Epithelial cell of prostate (primary cell): ENCODE measurements around the gene TMSB4X.

Experiments
- DNase-seq: peaks from one replicate; pipeline ENCODE4 v3.0.0-alpha.2; 2011; ENCODE audit warnings: low read depth, low spot score
- H3K27ac ChIP-seq: fragments of 450-650 bp; 2 replicates; pipeline ENCODE4 v1.5.1; 2017; ENCODE audit warnings: mild to moderate bottlenecking

The TMSB4X gene

DNA sequence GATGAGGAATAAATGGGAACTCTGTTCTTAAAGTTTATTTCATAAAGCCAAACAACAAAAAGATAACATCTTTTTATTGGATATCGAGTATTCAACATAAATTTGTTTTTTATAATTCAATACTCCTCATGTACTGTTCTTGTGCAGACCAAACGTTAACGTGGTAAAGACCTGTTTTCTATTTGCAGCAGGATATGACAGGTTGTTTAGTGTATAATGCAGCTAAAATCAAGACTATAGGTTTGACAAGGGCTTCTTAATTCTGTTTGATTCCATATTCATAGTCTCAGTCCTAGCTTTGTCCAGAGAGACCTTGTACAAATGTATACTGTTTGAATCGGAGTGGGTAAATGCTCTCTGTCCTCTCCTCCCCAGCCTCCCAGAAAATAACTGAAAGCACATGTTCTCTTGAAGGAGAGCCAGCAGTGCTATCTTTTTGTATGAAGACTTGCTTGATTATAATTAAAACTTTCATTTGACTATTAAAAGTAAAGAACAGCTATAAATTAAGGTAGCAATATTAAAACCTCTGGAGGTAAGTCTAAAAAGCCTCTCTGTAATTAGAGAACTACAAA, 17.7 kb downstream of the TMSB4X start:
- H3K27ac ChIP-seq, result no peak overlapping the region
- DNase-seq, result no peak

DNA sequence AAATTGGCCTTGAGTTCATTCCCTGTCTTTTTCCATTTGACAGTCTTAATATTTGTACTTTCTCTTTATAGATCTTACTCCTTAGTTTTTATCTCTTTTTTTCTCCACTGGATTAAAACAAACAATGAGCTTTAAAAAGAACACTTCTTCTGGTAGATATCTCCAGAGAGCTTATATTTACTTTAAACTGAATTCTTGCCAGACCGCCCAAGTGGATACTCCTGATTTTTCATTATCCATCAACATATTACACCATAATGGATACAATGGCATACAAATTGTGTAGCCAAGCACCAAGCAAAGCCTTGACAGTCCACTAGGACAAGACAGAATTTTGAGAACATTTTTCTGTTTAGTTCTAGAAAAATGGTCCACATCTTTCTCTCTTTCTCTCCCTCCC, 18.9 kb downstream of the TMSB4X start:
- DNase-seq, result no peak
- no peak overlapping the region for H3K27ac ChIP-seq

DNA sequence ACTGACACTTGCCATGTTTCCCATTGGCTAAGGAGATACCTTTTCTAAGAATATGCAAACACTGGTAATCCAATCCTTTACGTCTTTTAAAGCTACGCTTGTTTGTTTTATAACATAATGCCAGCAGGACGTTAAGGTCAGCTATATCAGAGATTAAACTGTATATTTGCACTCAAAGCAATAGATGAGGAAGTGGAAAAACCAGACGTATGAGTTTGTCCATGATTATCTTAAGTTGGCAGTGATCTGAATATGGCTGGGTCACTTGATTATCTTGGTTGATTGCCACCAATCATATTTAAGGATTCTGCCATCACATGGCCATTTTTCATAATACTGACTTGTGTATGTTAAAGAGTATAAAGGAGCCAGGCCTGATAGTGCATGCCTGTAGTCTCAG, 19.4 kb downstream of the TMSB4X start:
- H3K27ac ChIP-seq, result no peak overlapping the region
- DNase-seq, result no peak

DNA sequence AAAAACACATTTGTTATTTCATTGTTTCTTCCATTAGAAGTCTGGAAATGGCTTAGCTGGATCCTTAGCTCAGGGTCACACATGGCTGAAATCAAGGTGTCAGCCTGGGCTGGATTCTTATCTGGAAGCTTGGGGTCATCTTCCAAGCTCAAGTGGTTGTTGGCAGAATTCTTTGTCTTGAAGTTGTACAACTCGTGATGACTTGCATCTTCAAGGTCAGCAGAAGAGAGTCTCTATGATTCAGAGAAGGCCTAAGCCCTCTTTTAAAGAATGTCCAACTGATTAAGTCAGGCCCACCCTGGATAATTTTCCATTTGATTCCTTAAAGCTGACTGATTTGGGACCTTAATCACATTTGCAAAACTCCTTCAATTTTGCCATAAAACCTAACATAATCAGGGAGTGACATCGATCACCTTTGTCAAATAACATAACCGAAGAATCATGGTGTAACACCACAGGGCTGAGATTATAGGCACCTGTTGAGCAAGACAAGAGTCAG, 22.1 kb downstream of the TMSB4X start:
- H3K27ac ChIP-seq, result no peak overlapping the region

DNA sequence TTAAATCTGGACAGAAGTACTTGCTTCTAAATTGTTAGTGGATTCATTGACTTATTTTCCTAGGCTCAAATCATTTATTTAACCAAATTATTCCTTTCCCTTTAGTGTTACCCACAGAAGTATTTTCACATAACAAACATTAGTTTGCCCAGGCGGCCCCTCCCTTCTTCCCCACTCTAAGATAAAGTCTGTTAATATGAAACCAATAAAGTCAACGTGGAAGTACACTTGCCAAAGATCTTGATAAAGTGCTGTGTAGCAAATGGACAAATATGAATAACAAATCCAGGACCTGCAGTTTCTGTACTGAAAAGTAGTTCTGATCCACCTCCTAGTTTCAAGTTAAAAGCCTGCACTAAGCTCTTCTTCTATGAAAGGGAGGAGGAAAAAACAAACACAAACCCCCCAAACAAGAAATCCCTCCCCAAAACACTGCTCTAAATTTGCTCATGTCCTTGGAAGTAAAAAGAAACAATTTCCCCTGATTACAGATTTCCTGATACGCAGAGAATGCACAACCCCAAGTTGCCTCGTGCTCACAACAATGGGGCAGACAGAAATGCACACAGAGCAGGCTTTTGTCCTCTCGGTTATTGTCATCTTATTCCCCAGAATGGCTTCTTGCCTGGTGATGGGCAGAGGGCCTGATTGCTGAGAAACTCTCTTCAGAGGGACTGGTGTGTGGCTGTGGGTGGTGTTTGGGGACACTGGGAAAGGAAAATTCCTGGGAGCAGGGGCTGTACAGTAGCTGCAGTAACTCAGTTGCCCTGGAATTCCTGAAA, 23.2 kb downstream of the TMSB4X start:
- DNase-seq, result no peak
- H3K27ac ChIP-seq, result no peak overlapping the region

More for the DNA sequence above, 22.1 kb downstream of the TMSB4X start:
- DNase-seq, result no peak

DNA sequence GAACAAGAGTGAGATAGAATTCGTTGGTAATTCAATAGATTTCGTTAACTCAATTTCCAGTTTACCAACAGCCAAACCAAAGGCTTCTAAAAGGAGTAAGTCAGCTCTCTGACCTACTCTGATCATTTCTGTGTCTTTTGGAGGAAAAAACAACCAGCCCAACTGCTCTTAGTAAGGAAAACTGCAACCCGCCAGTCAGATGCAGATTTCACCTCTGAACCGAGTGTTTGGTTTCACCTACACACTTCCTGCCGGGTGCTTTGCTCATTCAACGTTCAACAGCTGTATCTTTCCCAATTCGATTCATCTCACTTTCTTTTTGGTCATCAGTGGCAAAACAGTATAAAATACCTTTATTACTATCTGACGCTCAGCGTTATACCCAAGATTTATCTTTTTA, 24.5 kb downstream of the TMSB4X start:
- no peak overlapping the region for H3K27ac ChIP-seq
- no peak for DNase-seq

DNA sequence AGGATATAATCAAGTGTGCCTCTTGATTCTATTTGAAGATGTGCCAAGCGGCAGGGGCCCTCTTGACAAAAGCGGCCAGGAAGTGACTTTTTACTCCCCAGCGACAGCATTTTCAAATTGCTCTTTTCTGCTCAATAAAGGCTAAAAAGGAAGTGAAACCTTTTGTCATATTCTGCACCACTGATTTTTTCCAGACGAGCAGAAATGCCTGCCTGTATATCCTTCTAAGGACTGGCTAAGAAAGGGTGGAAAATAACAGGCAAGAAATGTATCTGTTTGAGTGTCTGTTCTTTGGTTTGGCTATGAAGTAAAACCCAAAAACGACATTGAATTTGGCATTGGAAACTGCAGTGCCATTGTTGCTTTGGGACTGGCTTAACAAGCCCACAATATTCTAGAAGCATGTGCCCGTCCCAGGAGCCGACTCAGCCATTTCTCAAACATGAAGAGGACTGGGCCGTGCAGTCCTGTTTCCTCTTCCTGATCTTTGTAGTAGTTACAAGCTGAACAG, 25.4 kb downstream of the TMSB4X start:
- DNase-seq, result no peak
- peak overlapping the region; percentile 80 for H3K27ac ChIP-seq

DNA sequence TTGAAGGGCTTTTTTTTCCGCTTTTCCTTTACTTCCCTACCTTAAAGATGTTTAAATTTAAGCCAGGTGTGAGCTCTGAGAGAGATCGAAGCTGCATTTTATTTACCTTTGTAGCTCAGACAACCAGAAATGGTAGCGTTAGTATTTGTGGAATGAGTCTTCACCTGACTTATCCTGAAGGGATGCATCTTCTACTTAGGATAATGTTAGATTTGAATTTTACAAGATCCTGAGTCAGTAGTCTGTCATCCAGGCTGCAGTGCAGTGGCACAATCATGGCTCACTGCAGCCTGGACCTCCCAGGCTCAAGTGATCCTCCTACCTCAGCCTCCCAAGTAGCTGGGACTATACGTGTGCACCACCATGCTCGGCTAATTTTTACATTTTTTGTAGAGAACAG, 26.2 kb downstream of the TMSB4X start:
- DNase-seq, result no peak
- peak overlapping the region; percentile 80 for H3K27ac ChIP-seq

DNA sequence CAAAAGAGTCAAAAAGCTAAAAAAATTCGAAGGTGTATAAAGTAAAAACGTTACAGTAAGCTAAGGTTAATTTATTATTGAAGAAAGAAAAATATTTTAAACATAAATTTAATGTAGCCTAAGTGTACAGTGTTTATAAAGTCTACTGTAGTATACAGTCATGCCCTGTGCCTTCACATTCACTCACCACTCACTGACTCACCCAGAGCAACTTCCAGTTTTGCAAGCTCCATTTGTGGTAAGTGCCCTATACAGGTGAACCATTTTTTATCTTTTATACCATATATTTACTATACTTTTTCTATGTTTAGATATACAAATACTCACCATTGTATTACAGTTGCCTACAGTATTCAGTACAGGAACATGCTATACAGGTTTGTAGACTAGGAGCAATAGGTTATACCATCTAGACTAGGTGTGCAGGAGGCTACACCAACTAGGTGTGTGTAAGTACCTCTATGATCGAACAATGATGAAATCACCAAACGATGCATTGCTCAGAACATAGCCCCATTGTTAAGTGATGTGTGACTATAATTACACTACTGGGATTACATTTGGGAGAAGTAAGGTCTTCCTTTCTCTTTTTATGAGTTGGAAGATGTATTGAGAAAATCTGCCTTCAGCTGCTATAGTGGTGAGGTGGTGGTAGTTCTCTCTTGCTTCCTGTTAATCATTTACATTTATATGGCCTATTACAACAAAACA, 27.2 kb downstream of the TMSB4X start:
- DNase-seq, result peak; percentile 60
- H3K27ac ChIP-seq, result peak overlapping the region; percentile 80

DNA sequence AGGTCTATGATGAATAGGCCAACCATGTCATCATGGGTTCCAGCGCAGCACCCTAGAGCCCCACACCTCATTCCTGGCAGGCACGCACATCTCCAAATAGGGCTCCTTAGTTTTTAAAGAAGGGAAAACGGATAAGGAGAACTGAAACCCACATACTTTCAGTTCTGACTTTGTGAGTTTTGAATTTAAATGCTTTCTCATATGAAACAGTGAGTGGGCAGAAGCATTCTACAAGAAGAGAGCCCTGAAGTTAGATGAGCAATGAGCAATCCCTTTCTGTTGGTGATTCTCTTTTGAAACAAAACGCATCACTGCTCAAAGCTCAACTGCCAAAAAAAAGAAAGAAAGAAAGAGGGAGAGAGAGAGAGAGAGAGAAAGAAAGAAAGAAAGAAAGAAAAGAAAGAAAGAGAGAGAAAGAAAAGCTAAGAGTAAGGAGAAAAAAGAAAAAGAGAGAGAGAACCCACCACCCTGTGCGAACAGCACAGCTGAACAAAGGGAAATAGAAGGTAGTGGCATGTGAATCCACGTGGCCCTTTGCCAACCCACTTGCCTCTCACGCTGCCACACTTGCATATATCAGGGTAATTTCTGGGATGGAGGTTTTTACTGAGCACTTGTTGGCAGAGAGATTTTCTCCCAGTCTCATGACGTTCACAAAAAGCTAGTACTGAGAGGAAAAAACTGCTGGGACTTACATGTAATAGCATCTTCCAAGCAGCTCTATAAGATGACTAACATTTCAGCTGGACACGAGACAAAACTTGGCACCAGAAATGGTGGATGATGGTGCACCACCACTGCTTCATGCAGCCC, 31.0 kb downstream of the TMSB4X start:
- no peak for DNase-seq
- no peak overlapping the region for H3K27ac ChIP-seq

DNA sequence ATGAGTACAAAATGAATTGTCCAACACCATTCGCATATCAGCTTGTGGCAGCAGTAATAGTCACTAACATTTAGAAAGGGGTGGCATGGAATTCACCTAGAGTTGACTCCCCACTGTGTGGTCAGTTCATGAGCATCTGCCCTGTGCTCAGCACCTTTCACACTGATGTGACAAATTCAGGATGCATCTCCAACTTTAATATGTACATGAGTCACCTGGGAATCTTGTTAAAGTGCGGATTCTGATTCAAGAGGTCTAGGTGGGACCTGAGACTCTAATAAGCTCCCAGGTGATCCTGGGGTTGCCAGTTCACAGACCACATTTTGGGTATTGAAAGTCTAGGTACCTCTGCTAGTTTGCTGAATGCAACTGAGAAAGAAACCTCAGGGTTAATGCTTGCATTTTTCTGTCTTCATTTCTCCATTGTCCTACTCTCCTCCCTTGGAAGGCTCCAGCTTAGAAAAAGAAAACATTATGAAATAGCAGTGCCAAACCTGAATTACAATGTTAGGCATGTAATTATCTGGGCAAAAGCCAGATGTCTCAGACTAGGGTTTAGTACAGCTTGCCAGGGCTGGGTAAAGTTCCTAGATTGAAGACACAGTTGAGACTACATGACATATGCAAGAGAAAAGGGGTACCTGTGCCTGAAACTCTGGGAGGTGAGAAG, 32.7 kb downstream of the TMSB4X start:
- peak overlapping the region; percentile 39 for H3K27ac ChIP-seq
- DNase-seq, result no peak

DNA sequence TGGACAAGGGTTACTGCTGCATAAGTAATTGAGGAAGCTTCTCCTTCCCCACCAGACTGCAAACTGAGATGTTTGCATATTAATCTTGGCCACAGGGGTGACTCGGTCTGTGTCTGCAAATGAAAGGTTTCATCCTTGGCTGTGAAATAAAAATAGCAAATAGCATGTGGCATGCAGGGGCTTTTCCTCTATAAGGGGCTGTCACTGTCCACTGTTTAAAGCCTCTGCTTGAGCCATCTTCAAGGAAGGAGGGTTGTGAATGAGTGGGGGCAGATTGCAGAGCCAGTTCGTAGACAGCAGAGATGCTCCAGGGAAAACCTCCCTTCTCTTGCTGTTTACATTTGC, 33.3 kb downstream of the TMSB4X start:
- no peak for DNase-seq

DNA sequence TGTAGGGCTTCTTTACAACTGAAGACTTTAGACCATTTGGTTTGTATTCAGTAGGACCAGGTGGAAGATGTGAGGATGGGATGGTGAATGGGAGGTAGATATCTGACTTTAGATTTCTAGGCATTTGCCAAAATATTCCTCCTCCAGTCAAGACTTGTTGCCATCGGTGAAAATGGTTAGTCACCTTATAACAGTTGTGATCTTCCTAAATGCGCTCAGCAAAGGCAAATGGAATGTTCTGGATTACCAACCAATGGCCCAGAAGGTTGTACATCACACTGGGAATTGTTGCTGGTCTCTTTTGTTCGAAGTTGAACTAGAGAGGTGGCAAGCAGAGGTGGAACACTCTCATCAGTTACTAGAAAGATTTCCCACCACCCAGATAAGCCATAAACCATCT, 33.9 kb downstream of the TMSB4X start:
- DNase-seq, result no peak
- H3K27ac ChIP-seq, result peak overlapping the region; percentile 27

More for the DNA sequence above, 33.3 kb downstream of the TMSB4X start:
- H3K27ac ChIP-seq, result peak overlapping the region; percentile 39

DNA sequence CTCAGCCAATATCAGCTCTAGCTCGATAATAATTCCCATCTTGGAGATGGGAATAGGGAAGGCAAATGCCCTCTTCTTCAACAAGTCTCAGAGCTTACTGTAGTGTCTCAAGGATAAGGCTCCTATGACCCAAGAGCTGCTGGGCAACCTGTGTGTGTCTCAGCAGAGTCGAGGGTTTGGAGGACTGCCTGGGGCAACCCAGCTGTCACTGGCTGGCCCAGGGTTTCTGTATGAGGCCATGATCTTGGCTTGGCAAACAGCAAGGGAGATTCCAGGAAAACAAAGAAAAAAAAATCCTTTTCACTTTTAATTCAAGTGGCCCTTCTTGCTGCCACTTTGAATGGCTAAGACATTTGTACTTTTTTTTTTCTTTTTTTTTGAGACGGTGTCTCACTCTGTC, 34.4 kb downstream of the TMSB4X start:
- DNase-seq, result no peak
- peak overlapping the region; percentile 27 for H3K27ac ChIP-seq

DNA sequence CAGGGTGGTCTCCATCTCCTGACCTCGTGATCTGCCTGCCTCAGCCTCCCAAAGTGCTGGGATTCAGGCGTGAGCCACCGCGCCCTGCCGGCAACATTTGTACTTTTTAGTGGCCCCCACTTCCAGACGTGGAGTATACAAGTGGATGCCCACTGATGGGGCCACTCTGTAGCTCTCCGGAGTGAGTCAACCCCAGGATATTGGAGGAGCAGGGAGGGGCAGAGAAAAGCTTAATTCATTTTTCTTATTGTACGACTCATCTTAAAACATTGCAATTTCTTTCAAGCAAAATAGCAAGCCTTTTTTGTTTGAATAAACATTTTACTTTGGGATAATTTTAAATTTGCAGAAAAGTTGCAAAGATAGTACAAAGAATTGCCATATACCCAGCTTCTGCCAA, 34.9 kb downstream of the TMSB4X start:
- no peak for DNase-seq
- H3K27ac ChIP-seq, result peak overlapping the region; percentile 27

DNA sequence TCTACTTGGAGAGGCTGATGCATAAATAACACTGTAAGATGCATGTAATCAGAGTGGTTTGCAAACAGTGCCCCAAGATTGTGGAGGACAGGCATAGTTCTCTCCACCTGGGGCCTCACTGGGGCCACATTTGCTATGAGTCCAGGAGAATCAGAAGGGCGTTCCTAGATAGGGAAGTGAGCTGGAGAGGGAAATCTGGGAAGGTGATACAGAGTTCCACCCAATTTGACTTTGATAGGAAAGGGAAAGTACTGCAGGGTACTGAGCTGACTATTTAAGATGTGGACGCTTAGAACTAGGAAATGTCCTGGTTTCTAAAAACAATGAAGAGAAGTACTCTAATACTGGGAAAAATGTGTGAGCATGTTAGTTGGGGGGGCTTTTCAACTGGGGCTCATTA, 35.6 kb downstream of the TMSB4X start:
- DNase-seq, result no peak
- H3K27ac ChIP-seq, result no peak overlapping the region

DNA sequence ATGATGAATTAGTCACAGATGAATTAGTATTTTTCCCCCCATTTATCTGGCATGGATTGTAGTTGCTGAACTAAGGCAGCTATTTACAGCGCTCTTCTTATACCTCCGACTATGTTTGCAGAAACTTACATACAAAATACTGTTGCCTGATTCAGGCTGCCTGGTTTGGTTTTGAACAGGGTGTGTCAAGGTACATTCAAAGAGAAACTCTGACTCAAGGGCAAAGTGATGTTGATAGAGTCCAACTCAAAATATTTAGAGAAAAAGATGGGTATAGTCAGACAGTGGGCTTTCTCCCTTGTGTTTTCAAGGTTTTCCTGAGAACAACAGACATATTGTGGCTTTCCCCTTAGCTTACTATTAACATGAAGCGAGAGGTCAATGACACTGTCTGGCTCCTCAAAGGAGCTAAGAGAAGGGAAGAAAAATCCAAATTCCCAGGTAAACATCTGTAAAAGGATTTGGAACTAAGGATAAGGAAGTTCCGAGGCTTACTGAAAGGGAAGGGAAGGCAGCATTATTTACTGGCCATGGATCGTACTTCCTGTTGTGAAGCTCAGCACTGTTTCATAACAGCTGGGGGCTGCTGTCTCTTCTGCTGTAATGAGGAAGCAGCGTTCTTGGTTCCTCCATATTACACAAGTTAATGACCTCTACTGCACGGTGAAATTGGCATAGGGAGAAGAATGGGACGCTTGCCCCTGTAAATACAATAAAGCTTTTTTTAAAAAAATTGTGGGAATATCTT, 38.6 kb downstream of the TMSB4X start:
- DNase-seq, result no peak
- peak overlapping the region; percentile 58 for H3K27ac ChIP-seq

DNA sequence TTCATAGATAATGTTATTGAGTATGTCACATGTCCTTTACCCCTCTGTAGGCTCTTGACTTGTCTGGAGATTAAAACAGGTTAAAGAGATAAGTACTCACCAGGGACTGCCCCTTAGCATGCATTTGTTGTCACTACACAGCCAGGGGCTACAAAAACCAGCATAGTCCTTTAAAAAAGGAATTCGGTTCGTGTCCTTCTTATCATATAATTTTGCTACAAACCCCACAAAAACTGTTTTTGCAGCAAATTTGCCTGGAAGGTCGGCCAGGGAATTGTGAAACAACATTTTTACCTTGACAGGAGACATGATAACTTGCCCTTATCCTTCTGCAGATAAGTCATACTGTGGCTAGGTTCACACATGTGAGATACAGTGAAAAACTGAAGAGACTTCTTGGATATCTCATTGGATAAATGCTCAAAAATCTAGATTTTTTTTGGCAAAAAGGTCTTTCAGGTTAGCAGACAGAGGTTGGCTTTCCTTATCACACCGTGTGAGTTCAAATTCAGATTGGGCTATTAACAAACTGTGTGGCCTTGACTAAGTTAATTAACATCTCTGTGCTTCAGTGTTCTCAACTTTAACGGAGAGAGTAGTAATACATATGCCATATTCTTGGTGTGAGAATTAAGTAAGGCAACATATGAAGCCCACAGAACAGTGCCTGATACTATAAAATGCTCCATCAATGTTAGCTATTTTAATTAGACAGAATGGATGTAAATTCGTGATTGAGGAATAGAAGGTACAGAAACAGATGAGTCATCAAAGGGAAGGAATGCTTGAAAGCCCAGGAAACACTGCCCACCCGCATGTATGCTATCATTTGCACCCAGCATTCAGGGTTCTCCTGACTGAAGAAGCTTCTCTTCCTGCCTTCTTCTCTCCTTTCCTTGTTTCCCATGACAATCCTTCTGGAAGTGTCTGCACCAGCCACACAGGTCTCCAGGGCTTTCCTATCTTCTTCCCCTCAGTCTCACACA, 39.5 kb downstream of the TMSB4X start:
- H3K27ac ChIP-seq, result peak overlapping the region; percentile 58
- DNase-seq, result no peak
